Stomach (tissue), 4 donors: ENCODE measurements around the gene SYNJ2.

Experiments used
- CTCF ChIP-seq, 7 experiments: fragments of 450-650 bp in 4 of 7; fragments of 200-600 bp in 3 of 7; sonication (generic) in 3 of 7; IDR thresholded peaks; one replicate each; pipeline ENCODE4 v1.5.1; 2016 to 2019; ENCODE audit warnings: antibody characterized with exemption in 7 of 7, control low read depth in 2 of 7, mild to moderate bottlenecking in 1 of 7
- EP300 ChIP-seq: sonication (generic); formaldehyde crosslinking; IDR thresholded peaks from one replicate; pipeline ENCODE4 v1.6.1; 2017; ENCODE audit warnings: antibody characterized with exemption
- POLR2AphosphoS5 ChIP-seq, 3 donors: sonication (generic); formaldehyde crosslinking; IDR thresholded peaks; one replicate each; pipeline ENCODE4 v1.6.1; 2016; ENCODE audit warnings: antibody characterized with exemption in 3 of 3

GRCh38 chr6:157997893-157998608, 16.4 kb downstream of the SYNJ2 start:
- TF ChIP-seq CTCF (IDR thresholded peaks at IDR 0.05) (no peak), EP300 (no peak), POLR2AphosphoS5 (IDR thresholded peaks at IDR 0.05) (no peak)
